ENCODE data around the gene SMIM15. TPM values are rescaled to one million over a fixed set of nuclear protein-coding genes. Genes with fewer than 3 reads are reported as not detected.

SMIM15 gene
- total and polyA plus RNA-seq, 2 of the 13 experiments (the other 11 are each of a cell fraction or from before 2014, with no cell fraction given), result 12.7 to 58.2 TPM

DNA sequence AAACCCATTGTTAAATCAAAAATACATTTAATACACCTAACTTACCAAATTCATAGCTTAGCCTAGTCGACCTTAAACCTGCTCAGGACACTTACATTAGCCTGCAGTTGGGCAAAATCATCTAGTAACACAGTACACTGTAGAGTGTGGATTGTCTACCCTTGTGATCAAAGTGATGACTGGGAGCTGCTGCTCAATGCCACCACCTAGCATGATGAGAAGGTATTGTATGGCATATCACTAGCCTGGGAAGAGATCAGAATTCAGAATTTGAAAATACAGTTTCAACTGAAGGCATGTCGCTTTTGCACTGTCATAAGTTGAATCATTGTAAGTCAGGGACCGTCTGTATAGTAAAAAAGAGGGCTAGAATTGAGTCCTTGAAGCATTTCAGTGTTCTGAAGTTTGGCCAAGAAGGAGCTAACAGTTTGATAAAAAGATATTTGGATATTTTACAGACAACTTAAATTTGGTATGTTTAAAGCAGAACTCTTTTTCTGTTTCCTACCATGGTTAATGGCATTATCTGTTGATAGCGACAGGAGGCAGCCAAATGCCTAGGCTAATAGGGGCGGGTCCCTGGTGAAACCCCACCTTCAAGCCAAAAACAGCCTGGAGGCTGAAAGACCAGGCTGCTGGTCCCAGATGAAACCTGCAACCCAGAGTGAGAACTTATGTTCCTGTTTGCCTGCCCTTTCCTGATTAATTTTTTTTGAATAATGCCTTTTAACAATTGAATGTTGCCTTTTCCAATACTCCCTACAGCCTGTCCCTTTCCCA, 23.0 kb downstream of the SMIM15 start:
- in situ Hi-C loops (cut with HindIII; ENCODE audit: extremely low pct_ligation_motif_present, low pct_unique_long_range_greater_than_20kb), result no loop called here
- no peak overlapping the region for H3K27ac ChIP-seq (ENCODE audit: extremely low read length, insufficient read depth, low read length)
- ChIA-PET CTCF (ENCODE audit: low intra/inter-chr PET ratio, low total read pairs) (no interaction called here), POLR2A (no interaction called here)
- H3K4me3 ChIP-seq (replicated peaks in 1 of 3; ENCODE audit: insufficient read depth in 1 of 3, low read depth in 2 of 3, low read length in 3 of 3), result no peak overlapping the region
- FAIRE-seq, result peak; percentile 73
- no peak overlapping the region for H3K9ac ChIP-seq (ENCODE audit: insufficient read depth, low read depth, low read length)
- H3K9me3 ChIP-seq (ENCODE audit: low read length), result no peaks in the 10 kb centered on the region
- H3K36me3 ChIP-seq (replicated peaks in 1 of 2; ENCODE audit: control insufficient read depth in 1 of 2, insufficient read depth in 2 of 2, low read length in 2 of 2), result no peaks in the 10 kb centered on the region
- intact Hi-C loops (cut with micrococcal nuclease; ENCODE audit: unreplicated experiment), result no loop called here
- no peak for DNase-seq (ENCODE audit: low spot score)
- TF ChIP-seq STAG1 (CRISPR knock-in tag; IDR thresholded peaks at IDR 0.05) (peak; percentile 19; the same call in 1 of the 2 replicates), CTCF (CRISPR knock-in tag; IDR thresholded peaks at IDR 0.05) (0 out of 2 replicates have a peak, but pooled peaks have one; percentile 16), RBM22 (optimal IDR thresholded peaks at IDR 0.05; ENCODE audit: low read length) (no peak)
- no peaks in the 10 kb centered on the region for H3K4me1 ChIP-seq (ENCODE audit: insufficient read depth, low read length)
- peak; percentile 87 for ATAC-seq
- 85% methylated on average over 5 of the region's 5 CpGs for WGBS (ENCODE audit: low lambda C conversion rate)
- BruUV-seq (replicated peaks), result no TSS peak
- H3K4me2 ChIP-seq (ENCODE audit: low read depth, low read length), result no peak overlapping the region
- no peaks in the 10 kb centered on the region for H3K27me3 ChIP-seq (ENCODE audit: control insufficient read depth in 1 of 2, insufficient read depth in 2 of 2, low read length in 2 of 2)
- H4K20me1 ChIP-seq (ENCODE audit: insufficient read depth, low read length), result no peaks in the 10 kb centered on the region
- no peak overlapping the region for H2AFZ ChIP-seq (ENCODE audit: low read length)
- H3K79me2 ChIP-seq (ENCODE audit: insufficient read depth, low read length), result no peaks in the 10 kb centered on the region

- in situ Hi-C loops (cut with HindIII; ENCODE audit: extremely low pct_ligation_motif_present, low pct_unique_long_range_greater_than_20kb), result no loop called here
- BruUV-seq (replicated peaks), result no TSS peak
- Histone ChIP-seq H3K9me3 (ENCODE audit: low read length) (no peaks in the 10 kb centered on the region), H3K4me2 (ENCODE audit: low read depth, low read length) (no peak overlapping the region), H4K20me1 (ENCODE audit: insufficient read depth, low read length) (no peaks in the 10 kb centered on the region), H3K27me3 (ENCODE audit: control insufficient read depth in 1 of 2, insufficient read depth in 2 of 2, low read length in 2 of 2) (no peaks in the 10 kb centered on the region), H2AFZ (ENCODE audit: low read length) (no peak overlapping the region), H3K27ac (ENCODE audit: extremely low read length, insufficient read depth, low read length) (no peak overlapping the region), H3K36me3 (replicated peaks in 1 of 2; ENCODE audit: control insufficient read depth in 1 of 2, insufficient read depth in 2 of 2, low read length in 2 of 2) (no peaks in the 10 kb centered on the region), H3K4me3 (replicated peaks in 1 of 3; ENCODE audit: insufficient read depth in 1 of 3, low read depth in 2 of 3, low read length in 3 of 3) (no peak overlapping the region), H3K79me2 (ENCODE audit: insufficient read depth, low read length) (no peaks in the 10 kb centered on the region), H3K9ac (ENCODE audit: insufficient read depth, low read depth, low read length) (no peak overlapping the region), H3K4me1 (ENCODE audit: insufficient read depth, low read length) (no peaks in the 10 kb centered on the region)
- ChIA-PET CTCF (ENCODE audit: low intra/inter-chr PET ratio, low total read pairs) (no interaction called here), POLR2A (no interaction called here)
- DNase-seq (ENCODE audit: low spot score), result no peak
- no peak for ATAC-seq
- WGBS (ENCODE audit: low lambda C conversion rate), result 100% methylated on average over 1 of the region's 1 CpG
- intact Hi-C loops (cut with micrococcal nuclease; ENCODE audit: unreplicated experiment), result no loop called here
- no peak for FAIRE-seq
- TF ChIP-seq ZNF432 (CRISPR knock-in tag; IDR thresholded peaks at IDR 0.05; ENCODE audit: borderline replicate concordance) (no peak), ATF5 (CRISPR knock-in tag; IDR thresholded peaks at IDR 0.05; ENCODE audit: low read depth) (no peak), ETV6 (CRISPR knock-in tag; conservative IDR thresholded peaks at IDR 0.05) (no peak), ZFAT (CRISPR knock-in tag; conservative IDR thresholded peaks at IDR 0.05) (no peak), NPAS2 (CRISPR knock-in tag; IDR thresholded peaks at IDR 0.05; ENCODE audit: borderline replicate concordance) (no peak), BRCA1 (CRISPR knock-in tag; IDR thresholded peaks at IDR 0.05) (no peak), RARA (CRISPR knock-in tag; IDR thresholded peaks at IDR 0.05) (no peak), HOXA3 (CRISPR knock-in tag; IDR thresholded peaks at IDR 0.05) (no peak), EHMT2 (IDR thresholded peaks at IDR 0.05; ENCODE audit: borderline replicate concordance, low read depth, low read length) (no peak), ZNF30 (CRISPR knock-in tag; IDR thresholded peaks at IDR 0.05) (no peak), ESRRA (CRISPR knock-in tag; IDR thresholded peaks at IDR 0.05; ENCODE audit: low read depth) (no peak)
These were observed 24.4 kb downstream of the SMIM15 start for GRCh38 chr5:61137835-61138234.
